Measurements from ENCODE around the gene NOL11.

DNA sequence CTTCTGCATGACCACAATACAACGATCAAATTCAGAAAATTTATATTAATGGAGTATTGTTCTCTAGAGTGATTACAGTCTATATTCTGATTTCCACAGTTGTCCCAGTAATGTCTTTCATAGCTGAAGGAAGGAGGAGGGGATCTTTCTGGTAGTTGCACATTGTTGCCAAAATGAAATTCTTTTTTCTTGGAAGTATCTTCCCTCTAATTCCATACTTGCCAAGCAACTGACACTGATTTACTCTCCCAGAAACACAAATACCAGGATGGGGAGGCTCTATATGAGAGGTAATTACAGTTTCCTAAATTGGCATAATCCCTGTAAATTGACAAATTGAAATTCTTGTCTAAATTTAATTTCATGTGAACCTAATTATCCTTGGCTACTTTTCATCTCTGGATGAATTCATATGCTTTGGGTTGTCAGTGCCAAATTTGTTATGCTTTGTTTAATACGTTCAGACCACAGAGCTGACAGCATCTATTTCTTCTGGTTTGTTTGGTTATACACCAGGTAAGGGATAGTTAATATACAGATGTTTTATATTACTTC lies 30.0 kb downstream of the NOL11 start:
- no peak for TF ChIP-seq POLR2A (IDR thresholded peaks at IDR 0.05; ENCODE audit: control extremely low read depth in 1 of 2, low read depth in 2 of 2, low read length in 2 of 2)
- TF ChIP-seq, protein P1, sequence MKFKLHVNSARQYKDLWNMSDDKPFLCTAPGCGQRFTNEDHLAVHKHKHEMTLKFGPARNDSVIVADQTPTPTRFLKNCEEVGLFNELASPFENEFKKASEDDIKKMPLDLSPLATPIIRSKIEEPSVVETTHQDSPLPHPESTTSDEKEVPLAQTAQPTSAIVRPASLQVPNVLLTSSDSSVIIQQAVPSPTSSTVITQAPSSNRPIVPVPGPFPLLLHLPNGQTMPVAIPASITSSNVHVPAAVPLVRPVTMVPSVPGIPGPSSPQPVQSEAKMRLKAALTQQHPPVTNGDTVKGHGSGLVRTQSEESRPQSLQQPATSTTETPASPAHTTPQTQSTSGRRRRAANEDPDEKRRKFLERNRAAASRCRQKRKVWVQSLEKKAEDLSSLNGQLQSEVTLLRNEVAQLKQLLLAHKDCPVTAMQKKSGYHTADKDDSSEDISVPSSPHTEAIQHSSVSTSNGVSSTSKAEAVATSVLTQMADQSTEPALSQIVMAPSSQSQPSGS (IDR thresholded peaks at IDR 0.05; ENCODE audit: low read length) = no peak
- no peak for TF ChIP-seq EP300 (IDR thresholded peaks at IDR 0.05; ENCODE audit: borderline replicate concordance in 1 of 2, low read depth in 2 of 2, low read length in 2 of 2)
- TF ChIP-seq TBP (IDR thresholded peaks at IDR 0.05; ENCODE audit: low read depth, low read length) = no peak
- TF ChIP-seq, protein P2, sequence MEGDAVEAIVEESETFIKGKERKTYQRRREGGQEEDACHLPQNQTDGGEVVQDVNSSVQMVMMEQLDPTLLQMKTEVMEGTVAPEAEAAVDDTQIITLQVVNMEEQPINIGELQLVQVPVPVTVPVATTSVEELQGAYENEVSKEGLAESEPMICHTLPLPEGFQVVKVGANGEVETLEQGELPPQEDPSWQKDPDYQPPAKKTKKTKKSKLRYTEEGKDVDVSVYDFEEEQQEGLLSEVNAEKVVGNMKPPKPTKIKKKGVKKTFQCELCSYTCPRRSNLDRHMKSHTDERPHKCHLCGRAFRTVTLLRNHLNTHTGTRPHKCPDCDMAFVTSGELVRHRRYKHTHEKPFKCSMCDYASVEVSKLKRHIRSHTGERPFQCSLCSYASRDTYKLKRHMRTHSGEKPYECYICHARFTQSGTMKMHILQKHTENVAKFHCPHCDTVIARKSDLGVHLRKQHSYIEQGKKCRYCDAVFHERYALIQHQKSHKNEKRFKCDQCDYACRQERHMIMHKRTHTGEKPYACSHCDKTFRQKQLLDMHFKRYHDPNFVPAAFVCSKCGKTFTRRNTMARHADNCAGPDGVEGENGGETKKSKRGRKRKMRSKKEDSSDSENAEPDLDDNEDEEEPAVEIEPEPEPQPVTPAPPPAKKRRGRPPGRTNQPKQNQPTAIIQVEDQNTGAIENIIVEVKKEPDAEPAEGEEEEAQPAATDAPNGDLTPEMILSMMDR (IDR thresholded peaks at IDR 0.05; ENCODE audit: control extremely low read depth in 1 of 3, insufficient read depth in 1 of 3, low read depth in 1 of 3, low read length in 3 of 3) = no peak
- TF ChIP-seq ASH2L (IDR thresholded peaks at IDR 0.05; ENCODE audit: low read length) = no peak
- no peak for TF ChIP-seq CREB1 (IDR thresholded peaks at IDR 0.05)
- TF ChIP-seq KDM1A (IDR thresholded peaks at IDR 0.05; ENCODE audit: borderline replicate concordance, low read length) = no peak
- TF ChIP-seq EGR1 (IDR thresholded peaks at IDR 0.05; ENCODE audit: borderline replicate concordance, low read depth, low read length) = no peak
- TF ChIP-seq POU5F1 (IDR thresholded peaks at IDR 0.05; ENCODE audit: low read depth, low read length) = no peak
- TF ChIP-seq TAF1 (IDR thresholded peaks at IDR 0.05; ENCODE audit: low read depth, low read length) = no peak
- TF ChIP-seq GABPA (IDR thresholded peaks at IDR 0.05; ENCODE audit: borderline replicate concordance, insufficient read depth, low read length) = no peak
